Measurements from ENCODE around the gene ONECUT2. TPM values are rescaled to one million over a fixed set of nuclear protein-coding genes. Genes with fewer than 3 reads are reported as not detected.
"Not testable (repeated sequence)": the region's sequence is repeated elsewhere in the genome, so short reads cannot be mapped to it uniquely, and the experiment has no call there.

ONECUT2 gene
- polyA plus RNA-seq, 1 of the 3 experiments (the other 2 are of a cell fraction) = 0.16 TPM

DNA sequence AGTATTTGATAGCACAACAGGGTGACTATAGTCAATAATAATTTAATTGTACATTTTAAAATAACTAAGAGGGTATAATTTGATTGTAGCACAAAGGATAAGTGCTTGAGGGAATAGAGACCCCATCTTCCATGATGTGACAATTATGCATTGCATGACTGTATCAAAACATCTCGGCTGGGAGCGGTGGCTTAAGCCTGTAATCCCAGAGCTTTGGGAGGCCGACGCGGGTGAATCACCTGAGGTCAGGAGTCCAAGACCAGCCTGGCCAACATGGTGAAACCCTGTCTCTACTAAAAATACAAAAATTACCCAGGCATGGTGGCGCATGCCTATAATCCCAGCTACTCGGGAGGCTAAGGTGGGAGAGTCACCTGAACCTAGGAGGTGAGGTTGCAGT, 38.3 kb upstream of the ONECUT2 start:
- not testable (repeated sequence) for H3K9me2 ChIP-seq

DNA sequence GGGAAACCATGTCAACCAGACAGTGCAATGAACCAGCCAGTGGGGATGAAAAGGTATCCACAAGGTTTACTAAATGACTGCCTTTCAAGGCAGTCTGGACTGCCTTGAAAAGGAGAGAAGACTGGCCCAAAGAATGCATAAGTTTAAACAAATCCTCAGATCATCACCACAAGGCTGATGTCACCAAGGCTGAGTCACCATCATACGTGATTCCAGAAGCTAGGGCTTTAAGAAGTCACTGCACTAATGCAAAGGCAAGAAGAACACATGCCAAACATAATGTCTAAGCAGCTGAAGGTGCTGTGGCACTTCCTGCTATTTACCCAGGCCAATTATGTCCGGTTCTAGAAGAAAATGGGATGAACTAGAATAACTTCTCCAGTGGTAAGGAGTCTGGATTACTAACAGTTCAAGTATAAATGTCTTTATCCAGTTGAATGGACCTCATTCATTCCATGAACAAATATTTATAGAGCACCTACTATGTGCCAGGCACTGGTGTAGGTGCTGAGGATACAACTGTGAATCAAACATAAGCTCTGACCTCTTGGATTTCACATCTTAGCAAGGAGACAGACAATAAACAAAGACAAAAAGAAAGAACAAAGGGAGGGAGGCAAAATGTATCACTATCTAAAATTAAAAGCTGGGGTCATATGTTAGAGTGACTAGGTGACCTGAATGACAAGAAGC, 37.6 kb upstream of the ONECUT2 start:
- POLR2A ChIA-PET = no interaction called here
- H3K4me2 ChIP-seq = no peak overlapping the region
- 29% methylated on average over 2 of the region's 2 CpGs for WGBS (ENCODE audit: low lambda C conversion rate)
- no peaks in the 10 kb centered on the region for H3K36me3 ChIP-seq (replicated peaks in 1 of 2; ENCODE audit: control insufficient read depth in 1 of 2, insufficient read depth in 2 of 2, low read length in 1 of 2)
- TF ChIP-seq CHD2 (IDR thresholded peaks at IDR 0.05; ENCODE audit: low read length, partially characterized antibody) = no peak
- TF ChIP-seq EP300 (IDR thresholded peaks at IDR 0.05; ENCODE audit: borderline replicate concordance in 1 of 2, low read depth in 1 of 2, low read length in 1 of 2) = no peak
- TF ChIP-seq, protein P1, sequence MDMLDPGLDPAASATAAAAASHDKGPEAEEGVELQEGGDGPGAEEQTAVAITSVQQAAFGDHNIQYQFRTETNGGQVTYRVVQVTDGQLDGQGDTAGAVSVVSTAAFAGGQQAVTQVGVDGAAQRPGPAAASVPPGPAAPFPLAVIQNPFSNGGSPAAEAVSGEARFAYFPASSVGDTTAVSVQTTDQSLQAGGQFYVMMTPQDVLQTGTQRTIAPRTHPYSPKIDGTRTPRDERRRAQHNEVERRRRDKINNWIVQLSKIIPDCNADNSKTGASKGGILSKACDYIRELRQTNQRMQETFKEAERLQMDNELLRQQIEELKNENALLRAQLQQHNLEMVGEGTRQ (IDR thresholded peaks at IDR 0.05; ENCODE audit: borderline replicate concordance, low read depth, low read length) = no peak
- TF ChIP-seq, protein P2, sequence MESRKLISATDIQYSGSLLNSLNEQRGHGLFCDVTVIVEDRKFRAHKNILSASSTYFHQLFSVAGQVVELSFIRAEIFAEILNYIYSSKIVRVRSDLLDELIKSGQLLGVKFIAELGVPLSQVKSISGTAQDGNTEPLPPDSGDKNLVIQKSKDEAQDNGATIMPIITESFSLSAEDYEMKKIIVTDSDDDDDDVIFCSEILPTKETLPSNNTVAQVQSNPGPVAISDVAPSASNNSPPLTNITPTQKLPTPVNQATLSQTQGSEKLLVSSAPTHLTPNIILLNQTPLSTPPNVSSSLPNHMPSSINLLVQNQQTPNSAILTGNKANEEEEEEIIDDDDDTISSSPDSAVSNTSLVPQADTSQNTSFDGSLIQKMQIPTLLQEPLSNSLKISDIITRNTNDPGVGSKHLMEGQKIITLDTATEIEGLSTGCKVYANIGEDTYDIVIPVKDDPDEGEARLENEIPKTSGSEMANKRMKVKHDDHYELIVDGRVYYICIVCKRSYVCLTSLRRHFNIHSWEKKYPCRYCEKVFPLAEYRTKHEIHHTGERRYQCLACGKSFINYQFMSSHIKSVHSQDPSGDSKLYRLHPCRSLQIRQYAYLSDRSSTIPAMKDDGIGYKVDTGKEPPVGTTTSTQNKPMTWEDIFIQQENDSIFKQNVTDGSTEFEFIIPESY (IDR thresholded peaks at IDR 0.05; ENCODE audit: borderline replicate concordance, low read depth) = no peak
- TF ChIP-seq RAD21 (IDR thresholded peaks at IDR 0.05; ENCODE audit: low read length) = no peak
- TF ChIP-seq, protein P3, sequence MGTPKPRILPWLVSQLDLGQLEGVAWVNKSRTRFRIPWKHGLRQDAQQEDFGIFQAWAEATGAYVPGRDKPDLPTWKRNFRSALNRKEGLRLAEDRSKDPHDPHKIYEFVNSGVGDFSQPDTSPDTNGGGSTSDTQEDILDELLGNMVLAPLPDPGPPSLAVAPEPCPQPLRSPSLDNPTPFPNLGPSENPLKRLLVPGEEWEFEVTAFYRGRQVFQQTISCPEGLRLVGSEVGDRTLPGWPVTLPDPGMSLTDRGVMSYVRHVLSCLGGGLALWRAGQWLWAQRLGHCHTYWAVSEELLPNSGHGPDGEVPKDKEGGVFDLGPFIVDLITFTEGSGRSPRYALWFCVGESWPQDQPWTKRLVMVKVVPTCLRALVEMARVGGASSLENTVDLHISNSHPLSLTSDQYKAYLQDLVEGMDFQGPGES (IDR thresholded peaks at IDR 0.05; ENCODE audit: low read depth, low read length) = no peak
- TF ChIP-seq, protein P4, sequence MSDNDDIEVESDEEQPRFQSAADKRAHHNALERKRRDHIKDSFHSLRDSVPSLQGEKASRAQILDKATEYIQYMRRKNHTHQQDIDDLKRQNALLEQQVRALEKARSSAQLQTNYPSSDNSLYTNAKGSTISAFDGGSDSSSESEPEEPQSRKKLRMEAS (IDR thresholded peaks at IDR 0.05; ENCODE audit: low read depth) = no peak
- no peak for TF ChIP-seq FOSL2 (IDR thresholded peaks at IDR 0.05; ENCODE audit: borderline replicate concordance, low read depth)
- TF ChIP-seq RXRA (IDR thresholded peaks at IDR 0.05; ENCODE audit: borderline replicate concordance, low read depth) = no peak
- no peaks in the 10 kb centered on the region for H3K79me2 ChIP-seq (ENCODE audit: insufficient read depth)
- no peak for DNase-seq
- H3K9ac ChIP-seq = no peak overlapping the region
- H3K9me3 ChIP-seq = 0 out of 2 replicates have a peak, but pooled peaks cover 5% of the 10 kb centered on the region
- H3K4me1 ChIP-seq (ENCODE audit: control insufficient read depth in 1 of 2, insufficient read depth in 2 of 2, low read depth in 1 of 2, low read length in 1 of 2) = no peaks in the 10 kb centered on the region
- no peaks in the 10 kb centered on the region for H4K20me1 ChIP-seq (ENCODE audit: insufficient read depth)
- no peak overlapping the region for H2AFZ ChIP-seq (ENCODE audit: low read depth)
- no peak overlapping the region for H3K27ac ChIP-seq (ENCODE audit: low read depth in 2 of 2, low read length in 1 of 2)
- H3K9me2 ChIP-seq = no peaks in the 10 kb centered on the region
- H3F3A ChIP-seq (replicated peaks; ENCODE audit: insufficient read depth) = no peaks in the 10 kb centered on the region
- CTCF ChIA-PET = no interaction called here
- no peak overlapping the region for H3K4me3 ChIP-seq (ENCODE audit: low read depth in 2 of 2, low read length in 1 of 2)
- H3K27me3 ChIP-seq (ENCODE audit: insufficient read depth) = no peaks in the 10 kb centered on the region

More for the DNA sequence above, 38.3 kb upstream of the ONECUT2 start:
- H3K27me3 ChIP-seq (ENCODE audit: insufficient read depth); H3K4me1 ChIP-seq (ENCODE audit: control insufficient read depth in 1 of 2, insufficient read depth in 2 of 2, low read depth in 1 of 2, low read length in 1 of 2); H4K20me1 ChIP-seq (ENCODE audit: insufficient read depth); H3K79me2 ChIP-seq (ENCODE audit: insufficient read depth); CTCF ChIA-PET; H3F3A ChIP-seq (replicated peaks; ENCODE audit: insufficient read depth); H3K9ac ChIP-seq; H3K36me3 ChIP-seq (replicated peaks in 1 of 2; ENCODE audit: control insufficient read depth in 1 of 2, insufficient read depth in 2 of 2, low read length in 1 of 2); H3K27ac ChIP-seq (ENCODE audit: low read depth in 2 of 2, low read length in 1 of 2); H3K9me3 ChIP-seq; H3K4me3 ChIP-seq (ENCODE audit: low read depth in 2 of 2, low read length in 1 of 2); H3K4me2 ChIP-seq; DNase-seq; H2AFZ ChIP-seq (ENCODE audit: low read depth); POLR2A ChIA-PET: not testable (repeated sequence)
- WGBS (ENCODE audit: low lambda C conversion rate) = 71% methylated on average over 7 of the region's 7 CpGs

Measured in SK-N-SH (cell line).